GM18867 (cell line): ENCODE results near the gene ASPM.
"Not testable (repeated sequence)": the region's sequence is repeated elsewhere in the genome, so short reads cannot be mapped to it uniquely, and the experiment has no call there.

ENCODE experiments used
- ATAC-seq: cut with Tn5 transposase; IDR thresholded peaks from one replicate; pipeline ENCODE4 v1.9.1; 2021; ENCODE audit warnings: mild to moderate bottlenecking, moderate library complexity; ENCODE audit not compliant: unreplicated experiment

ASPM gene

DNA sequence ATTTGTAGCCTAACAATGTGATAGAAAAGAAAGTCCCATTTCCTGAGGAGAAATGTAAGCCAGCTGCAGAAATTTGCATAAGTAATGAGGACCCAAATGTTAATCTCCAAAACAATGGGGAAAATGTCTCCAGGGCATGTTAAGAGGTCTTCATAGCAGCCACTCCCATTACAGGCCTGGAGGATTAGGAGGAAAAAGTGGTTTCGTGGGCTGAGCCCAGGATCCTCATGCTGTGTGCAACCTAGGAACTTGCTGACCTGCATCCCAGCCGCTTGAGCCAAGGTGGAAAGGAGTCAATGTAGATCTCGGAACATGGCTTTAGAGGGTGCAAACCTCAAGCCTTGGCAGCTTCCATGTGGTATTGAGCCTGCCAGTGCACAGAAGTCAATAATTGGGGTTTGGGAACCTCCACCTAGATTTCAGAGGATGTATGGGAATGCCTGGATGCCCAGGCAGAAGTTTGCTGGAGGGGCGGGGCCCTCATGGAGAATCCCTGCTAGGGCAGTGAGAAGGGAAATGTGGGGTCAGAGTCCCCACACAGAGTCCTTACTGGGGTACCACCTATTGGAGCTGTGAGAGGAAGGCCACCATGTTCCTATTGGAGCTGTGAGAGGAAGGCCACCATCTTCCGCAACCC lies 65.2 kb downstream of the ASPM start:
- no peak for ATAC-seq

DNA sequence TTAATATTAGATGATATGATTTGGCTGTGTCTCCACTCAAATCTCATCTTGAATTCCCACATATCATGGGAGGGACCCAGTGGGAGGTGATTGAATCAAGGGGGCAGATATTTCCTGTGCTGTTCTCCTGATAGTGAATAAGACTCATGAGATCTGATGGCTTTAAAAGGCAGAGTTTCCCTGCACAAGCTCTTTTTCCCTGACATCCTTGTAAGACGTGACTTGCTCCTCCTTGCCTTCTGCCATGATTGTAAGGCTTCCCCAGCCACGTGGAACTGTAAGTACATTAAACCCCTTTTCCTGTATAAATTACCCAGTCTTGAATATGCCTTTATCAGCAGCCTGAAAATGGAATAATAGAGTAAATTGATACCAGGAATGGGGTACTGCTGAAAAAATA lies 66.1 kb downstream of the ASPM start:
- no peak for ATAC-seq

GRCh38 chr1:197076585-197076984 lies 69.9 kb downstream of the ASPM start:
- peak; percentile 58 for ATAC-seq

DNA sequence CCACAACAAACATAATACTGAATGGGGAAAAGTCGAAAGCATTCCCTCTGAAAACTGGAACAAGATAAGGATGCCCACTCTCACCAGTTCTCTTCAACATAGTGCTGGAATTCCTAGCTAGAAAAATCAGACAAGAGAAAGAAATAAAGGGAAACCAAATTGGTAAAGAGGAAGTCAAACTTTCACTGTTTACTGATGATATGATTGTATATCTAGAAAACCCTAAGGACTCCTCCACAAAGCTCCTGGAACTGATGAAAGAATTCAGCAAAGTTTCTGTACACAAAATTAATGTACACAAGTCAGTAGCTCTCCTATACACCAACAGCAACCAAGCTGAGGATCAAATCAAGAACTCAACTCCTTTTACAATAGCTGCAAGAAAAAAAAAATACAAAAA lies 72.5 kb downstream of the ASPM start:
- ATAC-seq = no peak

DNA sequence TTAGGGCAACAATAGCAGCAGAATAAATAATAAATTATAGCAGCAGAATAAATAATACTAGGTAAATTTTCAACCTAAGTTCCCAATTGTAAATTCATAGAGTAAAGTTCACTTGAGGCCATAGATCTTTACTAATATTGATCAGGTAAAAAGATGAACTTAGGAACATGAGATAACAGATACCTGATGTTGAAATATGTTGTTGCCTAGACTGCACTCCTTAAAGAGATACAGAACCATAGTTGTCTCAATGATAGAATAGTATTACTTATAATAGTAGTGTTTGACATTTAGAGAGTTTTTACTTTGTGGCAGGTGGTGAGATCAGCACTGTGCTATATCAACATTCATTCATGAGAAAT lies 79.0 kb downstream of the ASPM start:
- no peak for ATAC-seq

DNA sequence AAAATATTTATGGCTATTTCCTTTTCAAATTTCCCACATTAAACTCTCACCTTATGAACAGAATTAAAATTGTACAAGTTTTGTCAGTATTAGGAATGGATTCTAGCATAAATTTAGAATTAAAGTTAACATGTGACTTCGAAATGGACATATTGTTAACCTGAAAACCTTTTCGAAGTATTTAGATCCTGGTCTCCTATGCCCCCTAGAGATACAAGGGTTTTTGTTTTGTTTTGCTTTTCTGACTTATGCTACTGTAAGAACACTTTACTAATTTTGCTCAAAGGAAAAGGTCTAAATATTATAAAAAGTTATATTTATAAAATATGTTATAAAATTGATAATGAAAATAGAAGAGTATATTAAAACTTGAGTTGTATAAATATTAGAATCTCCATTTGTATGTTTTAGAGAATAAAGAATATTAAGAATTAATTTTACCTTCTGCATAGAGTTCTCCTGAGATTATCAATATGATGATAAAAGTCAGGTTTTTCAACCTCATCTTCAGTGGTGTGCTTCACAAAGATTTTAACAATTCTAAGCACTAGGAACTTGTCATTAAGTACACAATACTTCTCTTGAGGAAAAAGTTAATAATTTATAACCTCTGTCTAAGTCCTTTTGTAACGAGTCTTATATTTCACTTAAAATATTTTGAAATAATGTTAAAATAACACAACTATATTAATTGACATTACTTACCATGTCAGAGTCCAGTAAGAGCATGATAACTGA lies 79.6 kb downstream of the ASPM start, which contains the start of gene F13B:
Gene F13B, minus strand, starts transcription at position 542 of the 738 bp plus-strand sequence. Its CDS starts 37 bp downstream, at position 505.
- no peak for ATAC-seq

DNA sequence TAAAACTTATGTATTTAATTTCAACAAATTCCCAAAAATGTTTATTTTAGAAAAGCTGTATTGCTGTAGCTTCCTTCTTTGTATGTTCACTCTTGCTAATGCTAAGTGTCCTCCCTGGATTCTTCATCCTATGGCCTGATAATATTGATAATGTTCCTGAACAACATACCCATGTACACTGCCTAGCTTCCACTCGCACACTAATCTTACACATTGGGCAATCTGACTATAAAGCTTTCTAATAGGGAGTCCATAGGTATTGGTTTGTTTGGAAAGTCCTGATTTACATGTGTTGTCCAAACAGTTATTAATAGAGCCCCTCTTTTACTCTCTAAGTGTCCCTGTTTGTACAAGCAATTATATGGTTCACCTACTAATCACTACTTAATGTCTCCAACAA lies 80.2 kb downstream of the ASPM start:
- ATAC-seq = no peak

DNA sequence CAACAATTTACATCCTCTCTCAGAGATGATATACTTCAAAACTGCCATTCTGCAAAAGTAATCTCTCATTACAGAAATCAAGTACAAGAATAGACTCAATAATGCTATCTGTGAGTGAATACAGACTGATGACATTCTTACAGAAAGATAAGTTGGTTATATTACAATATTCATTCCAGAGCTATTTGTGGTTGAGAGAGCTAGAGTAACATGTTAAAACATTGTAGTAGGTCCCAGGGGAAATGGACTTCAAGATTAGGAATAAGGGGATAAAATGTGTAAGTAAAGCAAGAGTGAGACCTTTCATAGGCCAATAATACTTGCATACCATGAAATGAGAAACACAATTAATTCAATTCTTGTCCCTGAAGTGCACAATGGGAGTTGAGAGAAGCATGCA lies 80.9 kb downstream of the ASPM start:
- ATAC-seq = no peak

DNA sequence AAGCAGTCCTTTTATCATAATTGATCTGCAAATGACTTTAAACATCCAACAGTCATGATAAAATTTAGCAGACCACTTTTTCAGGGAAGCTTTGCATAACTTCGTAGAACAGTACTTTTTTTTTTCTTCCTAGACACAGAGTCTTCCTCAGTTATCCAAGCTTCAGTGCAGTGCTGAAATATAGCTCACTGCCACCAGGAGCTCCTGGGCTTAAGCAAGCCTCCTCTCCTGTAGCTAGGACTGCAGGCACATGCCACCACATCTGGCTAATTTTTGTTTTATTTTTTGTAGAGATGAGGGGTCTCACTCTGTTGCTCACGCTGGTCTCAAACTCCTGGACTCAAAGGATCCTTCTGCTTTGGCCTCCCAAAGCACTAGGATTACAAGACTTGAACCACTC lies 83.3 kb downstream of the ASPM start:
- peak; percentile 29 for ATAC-seq

DNA sequence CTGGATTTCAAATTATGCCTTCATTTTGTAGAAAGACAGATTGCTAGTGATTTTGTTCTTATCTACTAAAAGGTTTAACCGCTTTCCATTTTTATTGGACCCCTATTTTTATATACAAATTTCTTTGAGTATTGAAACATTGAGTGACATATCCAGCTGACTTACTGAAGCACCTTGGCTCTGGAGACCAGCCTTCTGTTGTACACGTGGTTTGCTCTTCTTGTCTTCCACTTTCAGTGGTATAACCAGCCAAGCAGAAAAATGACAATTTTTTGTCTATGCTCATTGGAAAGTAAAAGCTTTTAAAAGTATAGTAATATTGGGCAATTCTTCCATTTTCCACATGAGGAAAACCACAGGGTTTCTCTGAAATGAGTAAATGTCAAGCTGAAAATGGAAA lies 83.8 kb downstream of the ASPM start:
- ATAC-seq = peak; percentile 93

DNA sequence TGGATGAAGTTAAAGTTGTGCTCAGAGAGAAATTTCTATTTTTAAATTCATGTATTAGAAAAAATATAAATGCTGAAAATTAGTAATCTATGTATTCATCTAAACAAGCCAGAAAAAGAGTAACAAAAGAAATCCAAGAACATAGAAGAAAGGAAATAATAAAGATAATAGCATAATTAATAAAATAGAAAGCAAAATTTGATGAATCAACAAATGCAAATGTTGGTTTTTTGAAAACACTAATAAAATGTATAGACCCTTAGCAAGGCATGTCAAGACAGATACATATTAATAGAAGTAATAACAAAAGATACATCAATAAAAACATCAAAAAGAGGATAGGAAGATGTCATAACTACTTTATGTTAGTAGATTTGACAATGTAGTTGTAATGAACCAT lies 97.4 kb downstream of the ASPM start:
- no peak for ATAC-seq

GRCh38 chr1:197042676-197043341 lies 103.7 kb downstream of the ASPM start:
- no peak for ATAC-seq

GRCh38 chr1:197041486-197042353 lies 104.7 kb downstream of the ASPM start:
- peak; percentile 97 for ATAC-seq

DNA sequence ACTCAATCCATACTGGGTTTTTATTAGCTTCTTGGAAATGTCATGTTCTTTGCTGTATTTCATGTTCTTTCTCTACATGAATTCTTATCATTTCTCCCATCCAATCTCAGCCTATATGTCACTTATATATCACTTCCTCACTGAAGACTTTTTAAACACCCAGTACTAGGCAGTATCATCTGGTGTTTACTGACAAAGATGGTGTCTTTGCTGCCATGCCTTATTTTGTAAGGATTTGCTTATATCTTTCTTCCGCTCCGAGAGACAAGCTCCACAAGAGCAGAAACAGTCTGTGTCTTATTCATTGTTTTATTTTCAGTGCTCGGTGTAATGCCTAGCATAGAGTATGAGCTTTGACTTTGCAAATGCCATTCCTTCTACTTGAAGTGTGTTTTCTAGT lies 109.6 kb downstream of the ASPM start:
- no peak for ATAC-seq

- not testable (repeated sequence) for ATAC-seq
These were observed 111.7 kb downstream of the ASPM start for GRCh38 chr1:197034631-197035339.
